Posterior vena cava (tissue), 2 donors: ENCODE data around the gene B4GALT2. TPM values are rescaled to one million over a fixed set of nuclear protein-coding genes. Genes with fewer than 3 reads are reported as not detected.
A peak's percentile ranks its signal among the peaks of the same experiment; 100 is the strongest.

Experiments
- DNase-seq: peaks from one replicate; pipeline ENCODE4 v3.0.0-alpha.2; 2020; ENCODE audit warnings: low spot score
- intact Hi-C, 2 donors: fragments of 100-400 bp; cut with DNase I; formaldehyde crosslinking; loops; one replicate each; pipeline versions ENCODE4 v1.14.1 to v1.14.2; 2022 to 2023
- total RNA-seq, 2 donors: library from RNA; stranded (reverse); fragmentation: NEBNext Ultra II Directional; extraction: Animal tissue kit (Norgen Biotek cat#: 25700); gene quantifications; one replicate each; pipeline ENCODE4 v1.2.1, GENCODE V29; 2021
- donor health status: DM: yes; HTN: yes; CAD: no.
- donor health status: DM: yes; HTN: yes; CAD: no.

Gene B4GALT2
- total RNA-seq, 2 donors from 2014 or later = 39.0 to 45.7 TPM

- intact Hi-C loops = no loop called here
- DNase-seq = no peak
Observed at GRCh38 chr1:44016041-44016889, 37.3 kb downstream of the B4GALT2 start.

DNA sequence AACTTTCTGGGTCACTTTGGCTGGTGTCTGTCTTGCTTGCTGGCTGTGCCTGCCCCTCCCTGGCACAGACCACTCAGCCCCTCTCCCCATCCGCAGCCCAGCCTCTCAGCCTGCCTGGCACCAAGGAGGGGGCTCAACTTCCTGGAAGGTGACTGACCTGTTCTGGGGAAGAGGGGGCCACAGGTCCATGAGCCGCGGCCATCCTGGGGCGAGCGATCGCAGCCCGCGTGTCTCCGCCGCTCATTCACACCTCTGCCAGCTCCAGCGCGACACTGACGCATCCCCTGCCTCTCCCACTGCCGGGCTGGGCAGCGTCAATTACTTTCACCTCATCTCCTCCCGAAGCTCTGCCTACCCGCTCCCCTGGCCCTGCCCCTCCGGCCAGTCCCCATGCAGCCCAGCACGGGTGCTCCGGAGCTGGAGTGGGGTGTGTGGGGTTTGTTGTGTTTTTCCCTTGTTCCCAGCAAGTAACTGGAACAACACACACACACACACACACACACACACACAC, 37.9 kb downstream of the B4GALT2 start:
- DNase-seq = no peak

GRCh38 chr1:44019466-44019948, 40.5 kb downstream of the B4GALT2 start:
- no peak for DNase-seq
- intact Hi-C loops = no loop called here

More for the DNA sequence above, 37.9 kb downstream of the B4GALT2 start:
- intact Hi-C loops = no loop called here

GRCh38 chr1:44020464-44020863, 41.5 kb downstream of the B4GALT2 start:
- intact Hi-C loops = no loop called here
- DNase-seq = no peak

DNA sequence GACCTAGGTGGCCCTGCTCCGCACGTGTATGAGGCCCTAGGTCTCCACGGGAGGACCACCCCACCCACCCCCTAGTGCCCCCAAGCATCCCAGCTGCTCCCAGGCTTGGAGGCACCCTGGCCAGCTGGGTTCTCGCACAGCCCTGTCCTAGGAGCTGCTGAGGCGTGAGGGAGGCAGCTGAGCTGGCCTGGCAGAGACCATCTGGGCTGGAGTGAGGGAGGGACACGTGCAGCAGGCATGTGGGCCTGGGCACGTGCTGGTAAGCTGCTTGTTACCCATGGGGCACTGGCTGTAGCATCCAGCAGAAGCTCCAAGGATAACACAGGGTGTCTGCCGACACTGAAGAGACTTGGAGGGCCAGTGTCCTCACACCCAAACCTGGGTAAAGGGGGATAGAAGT, 42.1 kb downstream of the B4GALT2 start:
- intact Hi-C loops = no loop called here
- no peak for DNase-seq

DNA sequence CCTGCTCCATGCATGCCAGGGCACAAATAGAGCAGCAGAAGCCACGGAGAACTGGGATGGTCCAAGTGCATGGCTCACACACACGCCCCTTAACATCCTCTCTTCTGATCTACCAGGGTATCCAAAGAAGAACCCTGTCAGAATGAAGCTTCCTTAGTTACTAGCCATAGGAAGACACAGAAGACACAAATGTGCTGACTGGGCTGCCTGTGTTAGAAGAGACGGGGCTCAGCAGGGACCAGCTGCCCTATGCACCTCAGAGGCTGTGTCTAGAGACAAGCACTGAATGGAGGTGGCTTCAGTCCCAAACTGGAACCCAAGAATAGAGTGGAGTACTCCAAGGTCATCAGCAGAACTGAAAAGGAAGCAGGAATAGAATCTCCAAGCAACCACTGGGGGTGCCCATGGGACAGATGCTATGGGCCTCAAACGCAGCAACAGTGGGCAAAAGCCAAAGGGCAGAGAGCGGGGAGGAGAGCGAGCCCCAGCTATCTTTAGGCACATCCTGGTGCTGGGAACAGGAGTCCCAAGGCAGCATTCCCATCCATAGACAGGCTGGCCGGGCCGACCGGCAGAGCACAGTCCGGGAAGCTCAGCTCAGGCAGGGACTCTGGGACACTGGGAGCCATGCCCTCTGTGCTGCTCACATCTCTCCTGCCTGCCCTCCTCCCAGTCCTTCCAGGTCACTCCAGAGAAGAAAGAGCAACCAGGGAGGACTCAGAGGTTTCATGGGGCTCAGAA, 42.7 kb downstream of the B4GALT2 start:
- no peak for DNase-seq
- intact Hi-C loops = no loop called here

- intact Hi-C loops = no loop called here
- no peak for DNase-seq
Observed at GRCh38 chr1:44024031-44024902, 45.3 kb downstream of the B4GALT2 start.

- no peak for DNase-seq
- intact Hi-C loops = no loop called here
Observed at GRCh38 chr1:44024903-44025525, 46.0 kb downstream of the B4GALT2 start.

GRCh38 chr1:44025816-44026215, 46.8 kb downstream of the B4GALT2 start:
- intact Hi-C loops = no loop called here
- no peak for DNase-seq

DNA sequence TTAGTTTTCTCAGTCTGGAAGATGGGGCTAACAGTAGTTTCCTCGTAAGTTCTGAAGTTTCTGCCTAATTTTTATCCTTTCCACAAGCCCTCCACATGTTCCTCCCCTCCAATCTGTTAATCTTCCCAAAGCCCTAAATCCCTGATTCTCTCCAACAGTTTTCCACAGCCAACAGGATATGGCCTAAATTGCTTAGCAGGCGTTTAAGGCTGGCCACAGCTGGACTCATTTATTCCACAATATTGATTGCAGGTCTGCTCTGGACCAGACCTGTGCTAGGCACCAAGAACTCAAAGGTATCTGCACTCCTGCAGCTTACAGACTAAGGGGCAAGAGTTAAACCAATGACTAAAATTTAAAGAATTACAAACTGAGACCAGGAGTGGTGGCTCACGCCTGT, 48.3 kb downstream of the B4GALT2 start:
- DNase-seq = no peak
- intact Hi-C loops = no loop called here

GRCh38 chr1:44029260-44029910, 50.4 kb downstream of the B4GALT2 start:
- DNase-seq = no peak
- intact Hi-C loops = no loop called here

DNA sequence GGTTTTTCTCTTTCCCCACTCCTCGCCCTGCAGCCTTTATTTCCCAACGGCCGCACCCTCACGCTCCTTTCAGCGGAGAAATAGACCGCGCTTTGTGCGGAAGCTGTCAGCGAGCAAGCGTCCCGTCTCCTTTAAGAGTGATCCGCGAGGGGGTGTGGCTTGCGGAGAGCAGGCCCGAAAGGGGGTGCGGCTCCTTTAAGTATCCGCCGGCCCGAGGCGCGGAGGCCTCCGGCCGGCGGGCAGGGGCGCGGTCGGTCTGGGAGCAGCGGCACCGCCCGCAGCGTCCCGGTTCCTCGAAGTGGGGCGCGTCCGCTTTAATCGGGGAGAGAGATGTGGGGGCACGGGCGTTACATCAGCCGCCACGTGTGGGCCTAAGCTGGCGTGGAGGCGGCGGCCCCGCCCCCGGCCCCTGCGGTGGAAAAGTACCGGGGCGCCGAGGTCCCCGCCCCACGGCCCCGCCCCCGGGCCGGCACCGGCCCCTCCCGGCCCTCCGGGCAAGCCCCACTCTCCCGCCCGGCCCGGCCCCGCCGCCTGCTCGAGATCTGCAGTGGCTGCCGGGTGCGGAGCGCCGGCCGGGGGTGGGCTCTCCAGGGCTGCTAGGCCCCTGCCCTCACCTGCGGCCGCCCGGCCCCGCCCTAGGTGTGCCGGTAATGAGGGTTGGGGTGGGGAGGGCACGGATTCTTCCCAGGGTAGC, 51.0 kb downstream of the B4GALT2 start:
- intact Hi-C loops = loop anchor here in 1 of 2 donors (5.0 kb wide), 1 partner anchor 33 kb away; no protein-coding TSS in a partner anchor
- peak; percentile 96 for DNase-seq

GRCh38 chr1:44030605-44031251, 51.7 kb downstream of the B4GALT2 start:
- intact Hi-C loops = loop anchor here in 1 of 2 donors (5.0 kb wide), 1 partner anchor 33 kb away; no protein-coding TSS in a partner anchor
- DNase-seq = no peak

DNA sequence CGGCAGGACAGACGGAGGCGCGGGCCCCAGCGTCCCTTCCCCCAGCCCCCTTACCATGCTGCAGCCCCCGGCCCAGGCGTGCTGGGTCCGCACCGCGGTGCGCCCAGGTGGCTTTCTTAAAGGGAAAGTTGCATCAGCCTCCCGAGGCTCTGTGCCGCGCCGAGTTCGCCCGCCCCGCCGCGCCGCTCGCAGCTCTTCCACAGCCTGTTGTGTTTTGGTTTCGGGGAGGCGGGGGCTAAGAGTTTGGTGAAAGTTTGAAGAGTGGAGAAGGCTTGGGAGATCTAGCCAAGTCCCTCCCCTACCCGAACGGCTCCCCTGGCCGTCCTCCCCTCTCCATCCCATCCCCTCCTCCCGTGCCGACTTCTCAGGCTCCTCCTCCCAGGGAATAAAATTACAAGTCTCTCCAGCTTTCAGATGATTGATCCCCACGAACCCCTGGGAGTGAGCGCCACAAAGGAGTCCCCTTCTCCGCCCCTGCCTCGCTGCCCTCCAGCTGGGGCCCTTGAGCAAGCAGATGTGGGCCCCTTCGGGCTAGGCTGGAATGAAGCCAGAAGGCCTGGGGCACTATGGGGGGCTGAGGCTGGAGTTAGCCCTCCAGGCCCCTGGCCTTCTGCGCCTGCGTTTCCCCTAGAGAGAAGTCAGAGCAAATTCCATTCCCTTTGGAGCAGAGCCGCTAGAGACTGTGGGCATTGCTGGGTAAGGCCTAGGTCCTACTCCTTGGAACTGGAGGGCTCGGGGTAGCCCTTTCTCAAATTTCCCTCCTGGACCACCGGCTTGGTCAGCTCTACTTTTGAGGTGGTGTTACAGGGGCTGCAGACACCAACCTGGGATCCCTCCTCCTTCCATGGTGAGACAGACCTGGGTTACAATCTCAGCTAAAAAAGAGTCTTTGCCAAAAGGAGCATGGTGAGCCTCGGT, 52.5 kb downstream of the B4GALT2 start, which contains the start of gene SLC6A9:
TSS of gene SLC6A9 (minus strand) at position 211 of the 918 bp plus-strand sequence. CDS start 7,185 bp downstream, outside the sequence.
- no peak for DNase-seq

GRCh38 chr1:44032170-44032790, 53.3 kb downstream of the B4GALT2 start:
- DNase-seq = peak; percentile 0
- intact Hi-C loops = loop anchor here in 1 of 2 donors (5.0 kb wide), 1 partner anchor 35 kb away; no protein-coding TSS in a partner anchor

More for the DNA sequence above, 52.5 kb downstream of the B4GALT2 start, which contains the start of gene SLC6A9:
- intact Hi-C loops = loop anchor here in 1 of 2 donors (5.0 kb wide), 1 partner anchor 34 kb away; no protein-coding TSS in a partner anchor
